Myocyte (in vitro differentiated cells): ENCODE measurements around the gene KRT78. TPM values are rescaled to one million over a fixed set of nuclear protein-coding genes. Genes with fewer than 3 reads are reported as not detected.
"Not testable (repeated sequence)": the region's sequence is repeated elsewhere in the genome, so short reads cannot be mapped to it uniquely, and the experiment has no call there.

Experiments used
- DNase-seq: peaks from one replicate; pipeline ENCODE4 v3.0.0-alpha.2; 2012; ENCODE audit warnings: low read depth
- polyA plus RNA-seq: library from polyadenylated mRNA; unstranded; fragments of >200 nt; gene quantifications from one replicate; pipeline ENCODE4 v1.2.1, GENCODE V29; 2012; ENCODE audit warnings: missing spikeins
- total RNA-seq: library from RNA; depleted of rRNA; stranded (reverse); fragments of >200 nt; gene quantifications from 2 replicates; pipeline ENCODE4 v1.2.3, GENCODE V29; 2014

KRT78 gene
- total RNA-seq: not detected in 2 replicates
- polyA plus RNA-seq: not detected

DNA sequence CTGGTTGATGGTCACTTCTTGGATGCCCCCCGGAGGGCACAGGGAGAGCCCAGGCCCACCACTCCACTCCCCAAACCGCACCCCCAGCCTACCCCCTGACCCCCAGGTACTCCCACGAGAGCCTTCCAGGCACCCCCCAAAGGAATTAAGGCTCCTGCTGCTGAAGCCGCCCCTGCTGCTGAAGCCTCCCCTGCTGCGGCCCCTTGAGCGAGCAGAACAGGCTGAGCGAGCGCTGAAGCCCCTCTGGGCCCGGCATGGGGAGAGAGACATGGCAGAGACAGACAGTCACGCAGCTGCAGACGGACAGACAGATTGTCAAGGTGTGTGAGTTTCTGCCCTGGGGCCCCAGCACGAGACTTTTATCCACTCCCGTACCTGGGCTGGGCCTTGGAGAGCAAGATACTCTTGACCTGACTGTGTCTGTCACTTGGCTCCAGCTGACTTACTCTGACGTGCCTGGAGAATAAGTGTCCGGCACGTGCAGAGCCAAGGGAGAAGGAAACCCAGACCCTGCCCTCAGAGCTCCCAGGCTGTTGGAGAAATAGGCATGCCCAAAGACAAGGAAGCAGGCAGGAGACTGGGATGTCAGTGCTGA is at the start of gene KRT78:
KRT78 (minus strand) TSS at position 334 of the 595 bp plus-strand sequence; CDS start at position 270, 64 bp downstream.
- no peak for DNase-seq

DNA sequence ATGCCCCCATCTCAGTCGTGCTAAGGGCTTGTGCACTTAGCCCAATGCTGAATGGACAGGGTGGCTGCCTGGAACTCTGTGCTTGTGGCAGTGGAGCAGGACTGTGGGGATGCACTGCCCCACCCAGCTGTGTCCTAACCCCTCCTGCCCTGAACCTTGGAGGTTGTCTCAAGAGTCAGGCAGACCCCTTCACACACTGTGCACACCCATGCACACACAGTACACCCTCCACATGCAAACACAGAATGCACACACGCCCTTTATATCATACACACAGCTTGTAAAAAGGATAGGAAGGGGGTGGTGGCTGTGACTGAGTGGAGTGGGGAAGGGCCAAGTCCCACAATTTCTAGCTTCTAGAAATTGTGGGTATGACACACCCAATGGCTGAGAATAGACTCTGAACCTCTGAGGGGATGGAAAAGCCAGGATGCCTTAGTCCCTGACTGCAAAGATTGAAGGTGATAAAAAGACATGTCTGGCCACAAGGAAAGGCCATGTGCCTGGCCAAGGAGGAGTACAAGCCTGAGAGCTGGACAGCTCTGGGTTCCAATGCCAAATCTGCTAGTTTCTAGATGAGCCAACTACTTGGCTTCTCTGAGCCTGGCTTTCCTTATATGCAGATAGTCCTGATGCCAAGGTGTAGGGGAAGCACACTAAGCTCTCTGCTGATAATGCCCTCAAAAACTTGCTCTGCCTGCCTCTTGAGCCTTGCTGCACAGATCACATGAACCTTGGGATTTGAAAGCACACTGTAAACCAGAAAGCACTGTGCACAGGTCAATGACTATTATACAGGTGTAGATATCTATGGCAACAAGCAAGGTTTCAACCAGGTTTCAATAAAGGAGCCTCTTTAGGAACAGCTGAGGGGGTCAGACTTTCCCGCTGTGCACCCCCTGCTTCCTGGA is 47.7 kb upstream of the KRT78 start:
- DNase-seq: no peak

DNA sequence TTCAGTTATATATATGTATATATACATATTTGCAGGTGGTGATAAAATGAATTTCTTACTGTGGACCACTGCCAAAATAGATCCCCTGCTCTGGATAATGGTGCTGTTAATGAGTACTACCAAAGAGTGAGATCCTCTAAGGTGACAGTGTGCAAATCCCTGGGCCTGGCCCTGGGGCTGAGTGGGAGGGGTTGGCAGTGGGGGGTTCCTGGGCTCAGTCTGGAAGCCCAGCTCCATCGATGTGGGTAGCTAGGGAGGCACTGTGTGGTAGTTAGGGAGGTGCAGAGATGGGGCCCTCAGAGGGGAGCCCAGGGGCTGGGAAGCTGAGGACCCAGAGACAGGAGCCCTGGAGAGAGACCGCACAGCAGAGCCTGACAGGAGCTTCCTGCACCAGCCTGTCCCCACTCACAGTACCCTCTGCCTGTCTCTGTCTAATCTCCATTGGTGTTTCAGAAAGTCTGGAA is 47.0 kb upstream of the KRT78 start:
- no peak for DNase-seq

DNA sequence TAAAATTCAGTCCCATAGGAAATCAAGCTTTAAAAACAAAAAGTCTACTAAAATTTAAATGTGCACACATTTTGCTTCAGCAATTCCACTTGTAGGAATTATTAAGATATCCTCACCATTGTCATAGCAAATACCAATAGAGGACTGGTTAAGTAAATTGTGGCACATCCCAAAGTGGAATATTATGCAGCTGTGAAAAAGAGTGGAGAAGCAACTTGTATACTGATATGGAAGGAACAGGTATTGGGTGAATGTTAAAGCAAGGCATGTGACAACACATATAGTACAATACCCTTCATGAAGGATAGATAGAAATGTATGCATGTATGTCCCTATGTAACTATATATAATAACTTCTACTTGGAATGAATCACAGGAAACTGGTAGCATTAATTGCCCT is 44.2 kb upstream of the KRT78 start:
- DNase-seq: no peak

DNA sequence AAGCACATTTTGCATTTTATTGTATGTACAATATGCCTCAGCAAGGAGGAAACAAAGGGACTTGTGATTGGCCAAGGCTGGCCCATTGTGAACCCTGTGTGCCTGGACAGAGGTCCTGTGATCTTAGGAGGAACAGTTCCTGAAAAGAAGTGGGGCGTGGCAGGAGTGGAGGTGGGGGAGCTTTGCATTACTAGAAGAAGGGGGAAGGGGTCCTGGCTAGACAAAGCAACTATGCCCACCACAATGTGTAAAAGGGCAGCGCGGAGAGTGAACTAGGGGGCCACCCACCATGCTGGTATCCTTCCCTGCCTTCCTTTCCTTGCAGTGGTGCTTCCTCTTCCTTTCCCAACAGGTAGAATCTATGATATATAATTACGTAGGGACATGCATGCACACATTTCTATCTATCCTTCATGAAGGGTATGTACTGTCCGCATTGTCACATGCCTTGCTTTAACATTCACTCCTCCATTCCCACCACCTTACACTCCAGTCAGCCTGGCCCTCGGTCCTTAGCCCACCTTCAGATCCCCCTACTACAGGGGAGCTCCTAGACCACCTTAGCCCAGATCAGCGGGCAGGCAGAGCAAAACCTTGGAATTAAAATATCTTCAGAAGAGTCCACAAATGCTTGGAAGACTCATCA is 43.5 kb upstream of the KRT78 start:
- DNase-seq: no peak

DNA sequence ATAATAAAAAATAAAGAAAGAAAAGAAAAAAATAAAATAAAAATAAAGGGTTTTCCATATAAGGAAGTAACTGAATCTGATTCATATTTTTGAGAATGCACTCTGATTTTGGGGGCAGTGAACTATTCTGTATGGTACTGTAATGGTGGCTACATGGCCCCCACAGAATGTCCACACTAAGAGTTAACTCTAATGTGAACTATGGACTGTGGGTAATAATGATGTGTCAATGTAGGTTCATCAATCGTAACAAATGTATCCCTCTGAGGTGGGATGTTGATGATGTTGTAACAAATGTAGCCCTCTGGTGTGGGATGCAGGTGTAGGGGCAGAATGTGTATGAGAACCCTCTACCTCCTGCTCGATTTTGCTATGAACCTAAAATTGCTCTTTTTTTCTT is 42.2 kb upstream of the KRT78 start:
- no peak for DNase-seq

- no peak for DNase-seq
Observed at GRCh38 chr12:52890417-52890816, 41.6 kb upstream of the KRT78 start.

- DNase-seq: peak; percentile 64
Observed at GRCh38 chr12:52884526-52885293, 35.9 kb upstream of the KRT78 start.

DNA sequence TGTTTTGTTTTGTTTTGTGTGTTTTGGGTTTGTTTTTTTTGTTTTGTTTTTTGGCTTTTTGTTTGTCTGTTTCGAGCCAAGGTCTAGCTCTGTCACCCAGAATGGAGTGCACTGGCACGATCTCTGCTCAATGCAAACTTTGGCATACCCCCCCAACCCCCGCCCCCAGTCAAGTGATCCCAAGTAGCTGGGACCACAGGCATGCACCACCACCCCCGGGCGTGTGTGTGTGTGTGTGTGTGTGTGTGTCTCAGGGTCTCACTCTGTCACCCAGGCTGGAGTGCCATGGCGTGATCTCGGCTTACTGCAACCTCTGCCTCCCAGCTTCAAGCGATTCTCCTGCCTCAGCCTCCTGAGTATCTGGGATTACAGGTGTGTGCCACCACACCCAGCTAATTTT is 31.7 kb upstream of the KRT78 start:
- not testable (repeated sequence) for DNase-seq

GRCh38 chr12:52879394-52880351 is 30.9 kb upstream of the KRT78 start:
- peak; percentile 87 for DNase-seq

DNA sequence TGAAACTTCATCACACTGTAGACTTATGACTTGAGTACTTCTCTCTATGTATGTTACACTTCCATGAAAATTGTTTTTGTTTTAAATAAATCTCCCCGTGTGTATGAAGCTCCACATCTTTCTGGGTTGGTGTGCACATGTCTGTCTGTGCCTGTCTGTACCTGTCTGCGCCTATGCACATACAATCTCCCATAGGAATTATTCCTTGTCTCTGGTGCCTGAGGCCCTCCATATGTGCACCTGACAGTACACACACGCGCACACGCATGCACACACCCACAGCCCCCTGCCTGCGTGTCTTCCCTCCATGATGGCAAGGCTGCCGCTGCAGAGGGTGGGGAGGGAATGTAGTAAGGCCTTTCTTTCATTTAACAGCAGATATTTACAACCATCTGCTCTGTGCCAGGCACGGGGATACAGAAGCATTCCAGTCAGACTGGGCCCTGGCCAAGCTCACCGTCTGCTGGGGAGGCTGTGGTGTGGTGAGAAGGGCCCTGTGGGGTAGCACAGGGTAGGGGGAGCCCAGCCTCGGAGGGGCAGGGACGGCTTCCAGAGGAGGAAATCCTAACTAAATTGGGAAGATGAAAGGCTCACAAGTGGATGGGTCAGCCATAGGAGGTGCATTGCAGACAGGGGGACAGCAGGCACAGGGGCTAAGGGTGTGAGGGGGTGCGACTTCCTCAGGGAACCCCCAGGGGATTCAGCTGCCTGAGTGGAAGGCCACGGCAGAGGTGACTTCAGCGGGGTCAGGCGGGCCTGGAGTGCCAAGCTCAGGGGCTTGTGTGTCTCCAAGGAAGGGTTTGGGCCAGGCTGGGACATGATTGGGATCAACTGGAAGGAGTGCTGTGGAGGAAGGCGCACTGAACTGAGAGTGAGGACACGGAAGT is 30.0 kb upstream of the KRT78 start:
- no peak for DNase-seq

DNA sequence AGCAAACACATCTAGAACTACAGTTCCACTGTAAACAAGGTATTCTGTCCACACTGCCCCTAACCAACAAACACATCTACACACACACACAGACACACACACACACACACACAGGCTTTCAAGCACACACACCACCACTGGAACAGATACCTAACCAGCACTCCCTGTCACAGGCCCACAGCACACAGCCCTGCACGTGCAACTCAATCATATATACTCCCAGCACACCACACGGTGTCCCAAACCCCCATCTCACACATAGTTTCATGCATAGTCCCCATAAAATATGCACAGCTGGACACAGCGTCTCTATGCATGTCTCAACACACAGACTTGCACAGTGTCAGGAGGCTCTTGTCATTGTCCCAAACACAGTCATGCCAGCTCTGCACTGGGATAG is 28.4 kb upstream of the KRT78 start:
- no peak for DNase-seq

GRCh38 chr12:52876372-52876771 is 27.6 kb upstream of the KRT78 start:
- DNase-seq: no peak

- no peak for DNase-seq
Observed at GRCh38 chr12:52874573-52875435, 26.0 kb upstream of the KRT78 start.

GRCh38 chr12:52873832-52874572 is 25.2 kb upstream of the KRT78 start:
- peak; percentile 89 for DNase-seq

- DNase-seq: no peak
Observed at GRCh38 chr12:52873513-52873831, 24.7 kb upstream of the KRT78 start.

DNA sequence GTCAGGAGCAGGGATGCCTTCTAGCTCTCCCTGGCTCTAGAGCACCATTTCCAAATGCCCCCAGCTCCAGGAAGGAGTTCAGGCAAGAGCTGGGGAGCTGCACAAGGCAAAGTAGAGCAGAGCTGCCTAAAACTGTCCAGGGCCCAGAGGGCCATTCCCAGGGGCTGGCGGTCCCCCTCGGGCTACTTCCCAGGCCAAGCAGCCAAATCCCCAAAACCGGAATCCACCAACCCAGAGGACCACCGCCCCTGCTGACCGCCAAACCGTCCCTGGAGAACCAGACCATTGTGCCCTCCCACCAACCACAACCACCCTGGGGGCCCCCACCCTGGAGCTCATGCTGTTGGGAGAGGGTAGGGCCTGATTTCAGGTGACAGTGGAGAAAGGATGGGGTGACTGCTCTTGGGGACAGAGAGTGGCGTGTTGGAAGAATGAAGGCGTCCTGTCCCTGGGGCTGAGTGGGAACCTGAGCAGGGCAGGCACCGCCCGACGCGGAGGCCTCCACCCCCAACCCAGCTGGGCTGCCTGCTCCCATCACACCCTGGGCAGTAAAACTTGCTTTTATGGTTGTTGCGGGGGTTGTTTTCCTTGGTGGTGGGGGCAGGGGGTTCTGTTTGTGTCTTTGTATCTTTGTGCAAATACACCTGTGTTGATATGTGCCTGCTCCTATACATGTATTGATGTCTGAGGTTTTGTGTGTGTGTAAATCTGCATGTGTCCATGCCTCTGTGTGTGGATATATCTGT is 24.0 kb upstream of the KRT78 start:
- DNase-seq: no peak
